CD4-positive, CD25-positive, alpha-beta regulatory T cell (primary cell): Measurements from ENCODE around the gene FCF1. TPM values are rescaled to one million over a fixed set of nuclear protein-coding genes. Genes with fewer than 3 reads are reported as not detected.

Experiments
- ATAC-seq, 2 donors: fragments of 150-1000 bp; cut with Tn5 transposase; one replicate each; pipeline ENCODE4 v1.10.0; 2021; ENCODE audit warnings: low read depth in 2 of 2, moderate number of reproducible peaks in 2 of 2, moderate library complexity in 1 of 2
- DNase-seq, 3 donors: peaks; one replicate each; pipeline versions ENCODE4 v3.0.0 to v3.0.0-alpha.2; 2012 to 2022; ENCODE audit warnings: mixed read lengths in 1 of 3
- H3K27ac ChIP-seq: one replicate; pipeline ENCODE4 v1.7.0; 2013; ENCODE audit warnings: mild to moderate bottlenecking, low read length; ENCODE audit not compliant: insufficient read depth, poor library complexity, severe bottlenecking
- H3K27me3 ChIP-seq: one replicate; pipeline ENCODE4 v1.7.0; 2013; ENCODE audit warnings: low read length; ENCODE audit not compliant: control insufficient read depth, insufficient read depth
- H3K36me3 ChIP-seq: one replicate; pipeline ENCODE4 v1.7.0; 2013; ENCODE audit warnings: mild to moderate bottlenecking, low read length, moderate library complexity; ENCODE audit not compliant: control insufficient read depth, insufficient read depth
- H3K4me1 ChIP-seq: 2 replicates; pipeline ENCODE4 v1.7.0; 2013; ENCODE audit warnings: mild to moderate bottlenecking, low read length; ENCODE audit not compliant: insufficient read depth, control insufficient read depth, poor library complexity, severe bottlenecking
- H3K4me3 ChIP-seq: one replicate; pipeline ENCODE4 v1.7.0; 2013; ENCODE audit warnings: low read depth, mild to moderate bottlenecking, low read length, moderate library complexity
- H3K9me3 ChIP-seq, 2 experiments: 1 replicate in 1 of 2; 2 replicates in 1 of 2; pipeline ENCODE4 v1.7.0; 2013; ENCODE audit warnings: low read length in 2 of 2, mild to moderate bottlenecking in 1 of 2, moderate library complexity in 1 of 2; ENCODE audit not compliant: control insufficient read depth in 2 of 2
- H3K27ac Mint-ChIP-seq, 3 donors: one replicate each; pipeline ENCODE4 v1.8.0; 2020 to 2022; ENCODE audit warnings: mild to moderate bottlenecking in 3 of 3, mixed read lengths in 3 of 3, moderate library complexity in 2 of 3
- H3K27me3 Mint-ChIP-seq: one replicate; pipeline ENCODE4 v1.8.0; 2022; ENCODE audit warnings: mild to moderate bottlenecking, mixed read lengths
- H3K36me3 Mint-ChIP-seq: one replicate; pipeline ENCODE4 v1.8.0; 2020; ENCODE audit warnings: mixed read lengths
- H3K4me1 Mint-ChIP-seq, 4 donors: one replicate each; pipeline ENCODE4 v1.8.0; 2020 to 2022; ENCODE audit warnings: mixed read lengths in 4 of 4, mild to moderate bottlenecking in 1 of 4
- H3K4me3 Mint-ChIP-seq, 4 donors: one replicate each; pipeline ENCODE4 v1.8.0; 2020 to 2022; ENCODE audit warnings: mild to moderate bottlenecking in 4 of 4, mixed read lengths in 4 of 4, moderate library complexity in 3 of 4
- H3K9me3 Mint-ChIP-seq, 7 donors: one replicate each; pipeline ENCODE4 v1.8.0; 2020 to 2022; ENCODE audit warnings: mixed read lengths in 7 of 7, mild to moderate bottlenecking in 3 of 7, moderate library complexity in 2 of 7
- polyA plus RNA-seq, 4 donors: library from polyadenylated mRNA; unstranded; fragments of 300-500 nt; fragmentation: Illumina TruSeq; gene quantifications; one replicate each; pipeline ENCODE4 v1.2.3, GENCODE V29; 2021
- total RNA-seq: library from RNA; stranded (reverse); gene quantifications from one replicate; pipeline ENCODE4 v1.2.3, GENCODE V29; 2022

Gene FCF1
- total and polyA plus RNA-seq, 5 donors from 2014 or later, result 20.9 to 35.5 (median 28.7) TPM

GRCh38 chr14:74702293-74702692, 10.7 kb upstream of the FCF1 start:
- ATAC-seq, result no peak
- H3K4me3 ChIP-seq, result no peak overlapping the region
- H3K9me3 Mint-ChIP-seq, result peaks cover 0 to 6% (median 5%) of the 10 kb centered on the region in 7 donors
- H3K27me3 Mint-ChIP-seq, result no peaks in the 10 kb centered on the region
- H3K36me3 Mint-ChIP-seq, result peaks cover 30% of the 10 kb centered on the region
- H3K4me1 ChIP-seq, result no peaks in the 10 kb centered on the region
- no peak overlapping the region for H3K27ac Mint-ChIP-seq
- no peak overlapping the region for H3K27ac ChIP-seq
- H3K4me1 Mint-ChIP-seq, result peaks cover 7 to 51% (median 38%) of the 10 kb centered on the region in 4 donors
- no peak for DNase-seq
- H3K9me3 ChIP-seq, result peaks cover 0 to 9% of the 10 kb centered on the region in 2 experiments
- H3K4me3 Mint-ChIP-seq, result no peak overlapping the region
- peaks cover 5% of the 10 kb centered on the region for H3K36me3 ChIP-seq
- H3K27me3 ChIP-seq, result no peaks in the 10 kb centered on the region

- Mint-ChIP-seq H3K27me3 (no peaks in the 10 kb centered on the region), H3K27ac (no peak overlapping the region), H3K4me3 (no peak overlapping the region), H3K4me1 (peaks cover 7 to 51% (median 35%) of the 10 kb centered on the region in 4 donors), H3K9me3 (peaks cover 0 to 6% (median 5%) of the 10 kb centered on the region in 7 donors), H3K36me3 (peaks cover 25% of the 10 kb centered on the region)
- no peaks in the 10 kb centered on the region for H3K36me3 ChIP-seq
- H3K27me3 ChIP-seq, result no peaks in the 10 kb centered on the region
- no peak for ATAC-seq
- peaks cover 0 to 9% of the 10 kb centered on the region in 2 experiments for H3K9me3 ChIP-seq
- no peak for DNase-seq
- no peaks in the 10 kb centered on the region for H3K4me1 ChIP-seq
- no peak overlapping the region for H3K27ac ChIP-seq
- no peak overlapping the region for H3K4me3 ChIP-seq
Measured at GRCh38 chr14:74703043-74703442, 9.9 kb upstream of the FCF1 start.

GRCh38 chr14:74704656-74705055, 8.3 kb upstream of the FCF1 start:
- no peak overlapping the region for H3K4me3 ChIP-seq
- H3K27me3 ChIP-seq, result no peaks in the 10 kb centered on the region
- no peak overlapping the region for H3K27ac Mint-ChIP-seq
- peaks cover 16 to 52% (median 42%) of the 10 kb centered on the region in 4 donors for H3K4me1 Mint-ChIP-seq
- ATAC-seq (no peak), DNase-seq (no peak)
- no peaks in the 10 kb centered on the region for H3K4me1 ChIP-seq
- H3K36me3 Mint-ChIP-seq, result peaks cover 21% of the 10 kb centered on the region
- no peak overlapping the region for H3K27ac ChIP-seq
- H3K27me3 Mint-ChIP-seq, result no peaks in the 10 kb centered on the region
- peaks cover 0 to 6% (median 5%) of the 10 kb centered on the region in 7 donors for H3K9me3 Mint-ChIP-seq
- peaks cover 0 to 9% of the 10 kb centered on the region in 2 experiments for H3K9me3 ChIP-seq
- H3K36me3 ChIP-seq, result no peaks in the 10 kb centered on the region
- H3K4me3 Mint-ChIP-seq, result no peak overlapping the region

GRCh38 chr14:74705613-74706500, 7.1 kb upstream of the FCF1 start:
- Mint-ChIP-seq H3K27ac (no peak overlapping the region), H3K4me1 (peaks cover 25 to 52% (median 43%) of the 10 kb centered on the region in 4 donors)
- H3K36me3 ChIP-seq, result no peaks in the 10 kb centered on the region

DNA sequence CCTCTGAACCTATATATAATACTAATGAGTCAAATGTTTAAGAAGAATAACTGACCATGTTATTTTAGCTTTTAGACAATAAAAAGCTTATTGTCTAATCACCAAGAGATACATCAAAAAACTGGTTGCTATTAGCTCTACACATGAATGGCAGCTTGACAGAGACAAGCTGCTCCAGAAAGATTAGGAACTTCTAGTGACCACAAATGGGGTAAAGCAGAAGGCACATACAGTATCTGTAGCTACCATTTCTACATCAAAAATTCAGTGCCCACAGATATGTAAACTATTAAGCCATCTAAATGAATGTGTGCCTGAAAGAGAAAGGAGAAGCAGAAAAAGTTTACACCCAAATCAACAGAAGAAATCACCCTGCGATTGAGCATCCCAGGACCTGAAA, 2.5 kb upstream of the FCF1 start:
- no peak for ATAC-seq
- H3K4me1 ChIP-seq, result peaks cover 23% of the 10 kb centered on the region
- H3K27ac ChIP-seq, result no peak overlapping the region
- H3K4me3 ChIP-seq, result no peak overlapping the region
- no peak for DNase-seq
- Mint-ChIP-seq H3K27ac (peak overlapping the region in 2 of 3 donors; percentile 11 to 71), H3K9me3 (no peaks in the 10 kb centered on the region), H3K4me1 (peaks cover 24 to 72% (median 49%) of the 10 kb centered on the region in 4 donors), H3K4me3 (peak overlapping the region; percentile 7 to 79 (median 46)), H3K27me3 (no peaks in the 10 kb centered on the region), H3K36me3 (peaks cover 3% of the 10 kb centered on the region)
- no peaks in the 10 kb centered on the region for H3K27me3 ChIP-seq
- H3K36me3 ChIP-seq, result peaks cover 3% of the 10 kb centered on the region
- no peaks in the 10 kb centered on the region for H3K9me3 ChIP-seq

More at GRCh38 chr14:74705613-74706500, 7.1 kb upstream of the FCF1 start:
- peaks cover 0 to 9% of the 10 kb centered on the region in 2 experiments for H3K9me3 ChIP-seq
- no peak overlapping the region for H3K27ac ChIP-seq
- no peaks in the 10 kb centered on the region for H3K27me3 Mint-ChIP-seq
- H3K36me3 Mint-ChIP-seq, result peaks cover 17% of the 10 kb centered on the region
- no peaks in the 10 kb centered on the region for H3K4me1 ChIP-seq
- H3K9me3 Mint-ChIP-seq, result peaks cover 0 to 6% (median 4%) of the 10 kb centered on the region in 7 donors
- ATAC-seq (no peak), DNase-seq (no peak)
- H3K4me3 ChIP-seq, result no peak overlapping the region
- H3K4me3 Mint-ChIP-seq, result no peak overlapping the region
- no peaks in the 10 kb centered on the region for H3K27me3 ChIP-seq

DNA sequence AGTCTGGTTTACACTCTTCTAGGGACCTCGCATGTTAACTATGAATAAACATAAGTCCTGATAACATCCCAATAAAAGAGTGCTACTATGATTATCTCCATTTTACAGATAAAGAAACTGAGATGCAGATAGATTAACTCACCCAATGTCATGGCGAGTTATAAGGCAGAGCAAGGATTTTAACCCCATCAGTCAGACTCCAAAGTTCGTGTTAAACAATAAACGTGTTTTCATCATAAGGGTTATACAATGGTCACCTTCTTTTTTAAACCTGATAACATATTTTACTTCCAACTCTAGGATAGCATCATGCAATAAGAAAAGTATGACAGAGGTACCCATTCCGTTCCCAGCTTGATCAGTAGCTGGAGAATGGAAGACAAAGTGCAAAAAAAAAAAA, 1.3 kb upstream of the FCF1 start:
- Mint-ChIP-seq H3K4me3 (peak overlapping the region in 3 of 4 donors; percentile 92 to 94 (median 93)), H3K36me3 (peaks cover 13% of the 10 kb centered on the region), H3K27ac (no peak overlapping the region), H3K4me1 (peaks cover 28 to 71% (median 50%) of the 10 kb centered on the region in 4 donors), H3K27me3 (no peaks in the 10 kb centered on the region), H3K9me3 (no peaks in the 10 kb centered on the region)
- no peaks in the 10 kb centered on the region for H3K27me3 ChIP-seq
- ATAC-seq (no peak), DNase-seq (no peak)
- no peak overlapping the region for H3K27ac ChIP-seq
- H3K9me3 ChIP-seq, result no peaks in the 10 kb centered on the region
- peaks cover 23% of the 10 kb centered on the region for H3K4me1 ChIP-seq
- H3K4me3 ChIP-seq, result peak overlapping the region; percentile 100
- peaks cover 14% of the 10 kb centered on the region for H3K36me3 ChIP-seq

DNA sequence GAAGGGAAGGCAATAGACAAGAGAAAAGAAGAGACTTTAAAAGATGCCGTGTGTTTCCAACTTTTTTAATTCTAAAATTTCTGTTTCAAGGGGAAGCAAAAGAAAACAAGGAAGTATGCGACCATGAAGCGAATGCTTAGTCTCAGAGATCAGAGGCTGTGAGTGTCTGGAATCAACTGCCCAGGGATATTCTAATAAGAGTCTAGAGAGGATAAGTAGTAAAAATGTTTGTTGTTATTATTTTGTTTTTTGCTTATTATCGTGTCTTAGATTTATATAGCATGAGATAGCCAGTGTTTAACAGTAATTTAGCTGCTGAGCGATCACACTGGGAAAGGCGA, 421 bp downstream of the FCF1 start:
- Histone ChIP-seq H3K27me3 (no peaks in the 10 kb centered on the region), H3K9me3 (no peaks in the 10 kb centered on the region), H3K27ac (peak overlapping the region; percentile 83), H3K36me3 (peaks cover 28% of the 10 kb centered on the region), H3K4me1 (peaks cover 23% of the 10 kb centered on the region), H3K4me3 (peak overlapping the region; percentile 100)
- no peaks in the 10 kb centered on the region for H3K9me3 Mint-ChIP-seq
- H3K36me3 Mint-ChIP-seq, result peaks cover 19% of the 10 kb centered on the region
- no peaks in the 10 kb centered on the region for H3K27me3 Mint-ChIP-seq
- ATAC-seq (no peak), DNase-seq (no peak)
- H3K4me1 Mint-ChIP-seq, result peaks cover 24 to 63% (median 50%) of the 10 kb centered on the region in 4 donors
- H3K27ac Mint-ChIP-seq, result peak overlapping the region; percentile 95 to 100 (median 99)
- H3K4me3 Mint-ChIP-seq, result peak overlapping the region; percentile 90 to 94 (median 92)
